Thoracic aorta (tissue), 2 donors: ENCODE data around the gene HOXC11. TPM values are rescaled to one million over a fixed set of nuclear protein-coding genes. Genes with fewer than 3 reads are reported as not detected.
A peak's percentile ranks its signal among the peaks of the same experiment; 100 is the strongest.

Experiments used
- ATAC-seq: fragments of 150-250 bp; one replicate; pipeline ENCODE4 v1.8.0; 2017; ENCODE audit warnings: low read depth; ENCODE audit not compliant: insufficient number of reproducible peaks, low FRiP score
- DNase-seq: peaks from one replicate; pipeline ENCODE4 v3.0.0-alpha.2; 2020; ENCODE audit warnings: low spot score
- H3K27ac ChIP-seq, 2 donors: fragments of 200-600 bp; sonication (generic); 1 replicate in 1 of 2; 2 replicates in 1 of 2; pipeline ENCODE4 v1.5.1; 2016; ENCODE audit warnings: mild to moderate bottlenecking in 2 of 2, moderate library complexity in 2 of 2
- H3K27me3 ChIP-seq: fragments of 200-600 bp; sonication (generic); replicated peaks from 2 replicates; pipeline ENCODE4 v1.6.0; 2016; ENCODE audit warnings: mild to moderate bottlenecking; ENCODE audit not compliant: insufficient read depth
- H3K36me3 ChIP-seq: fragments of 200-600 bp; sonication (generic); one replicate; pipeline ENCODE4 v1.5.1; 2016
- H3K4me1 ChIP-seq, 2 donors: fragments of 200-600 bp; sonication (generic); 1 replicate in 1 of 2; 2 replicates in 1 of 2; pipeline versions ENCODE4 v1.5.1 to v1.6.0; 2016; ENCODE audit warnings: low read depth in 2 of 2, mild to moderate bottlenecking in 1 of 2; ENCODE audit not compliant: control insufficient read depth in 1 of 2
- H3K4me3 ChIP-seq: fragments of 200-600 bp; sonication (generic); 2 replicates; pipeline ENCODE4 v1.5.1; 2016; ENCODE audit warnings: mild to moderate bottlenecking
- H3K9me3 ChIP-seq: fragments of 200-600 bp; sonication (generic); 2 replicates; pipeline ENCODE4 v1.5.1; 2016
- CTCF ChIP-seq: fragments of 200-600 bp; sonication (generic); IDR thresholded peaks from one replicate; pipeline ENCODE4 v1.5.1; 2019; ENCODE audit warnings: antibody characterized with exemption
- total RNA-seq, 2 donors: library from RNA; depleted of rRNA; stranded (reverse); fragments of >200 nt; gene quantifications; one replicate each; pipeline versions ENCODE4 v1.1.0 to v1.2.3, GENCODE V29; 2016

HOXC11 gene
- not detected for total RNA-seq

GRCh38 chr12:53972722-53973235 is at the start of gene HOXC11:
Gene HOXC11, plus strand, starts transcription at chr12:53973126. Its CDS starts 116 bp downstream, at chr12:53973242.
- Histone ChIP-seq H3K36me3 (no peaks in the 10 kb centered on the region), H3K27ac (no peak within 1 kb of the TSS), H3K4me3 (peak within 1 kb of the TSS; percentile 63), H3K27me3 (peaks cover 55% of the 10 kb centered on the region), H3K4me1 (peaks cover 16 to 24% of the 10 kb centered on the region in 2 donors), H3K9me3 (no peaks in the 10 kb centered on the region)
- DNase-seq (no peak), ATAC-seq (no peak)
- TF ChIP-seq CTCF = no peak

DNA sequence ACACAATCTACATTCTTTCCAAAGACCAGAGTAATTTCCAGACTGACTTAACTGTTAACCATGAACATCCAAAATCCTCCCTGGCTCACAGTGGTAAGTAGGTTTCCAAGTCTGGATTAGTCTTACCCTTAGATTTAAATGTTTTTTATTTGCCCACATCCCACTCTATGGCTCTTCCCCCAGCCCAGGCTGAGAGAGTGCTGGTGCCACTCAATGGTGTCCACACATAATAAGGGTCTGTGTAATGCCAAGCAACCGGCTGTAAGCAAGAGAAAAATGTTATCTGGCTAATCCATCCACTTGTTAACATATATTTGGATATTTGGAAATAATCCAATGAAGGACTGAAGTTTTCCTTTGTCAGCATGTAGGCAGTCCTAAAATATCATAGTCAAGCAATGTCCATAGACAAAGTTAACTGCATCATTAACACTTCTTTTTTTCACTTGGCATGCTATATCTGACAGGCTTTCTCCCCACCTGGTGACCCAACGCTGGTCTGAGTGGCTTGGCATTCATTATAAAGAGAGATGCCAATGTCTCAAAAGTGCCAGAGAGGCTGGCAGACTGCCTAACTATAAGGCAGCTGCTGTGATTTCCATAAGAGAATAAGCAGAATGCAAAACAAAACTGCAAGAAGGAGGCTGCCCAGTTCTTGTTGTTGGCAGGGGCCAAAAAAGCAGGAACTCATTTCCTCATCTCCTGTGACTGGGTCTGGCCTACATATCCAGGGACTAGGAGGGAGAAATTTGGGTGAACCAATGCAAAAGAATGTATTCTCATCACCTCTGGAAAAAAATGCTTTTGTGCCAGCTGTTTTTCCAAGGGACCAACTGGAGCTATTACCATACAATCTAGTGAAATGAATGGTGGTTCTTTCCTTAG is 48.2 kb upstream of the HOXC11 start:
- H3K36me3 ChIP-seq = no peaks in the 10 kb centered on the region
- no peak for TF ChIP-seq CTCF
- no peaks in the 10 kb centered on the region for H3K9me3 ChIP-seq
- ATAC-seq (no peak), DNase-seq (no peak)
- no peaks in the 10 kb centered on the region for H3K4me1 ChIP-seq
- no peak overlapping the region for H3K4me3 ChIP-seq
- H3K27me3 ChIP-seq = peaks cover 9% of the 10 kb centered on the region
- no peak overlapping the region for H3K27ac ChIP-seq

DNA sequence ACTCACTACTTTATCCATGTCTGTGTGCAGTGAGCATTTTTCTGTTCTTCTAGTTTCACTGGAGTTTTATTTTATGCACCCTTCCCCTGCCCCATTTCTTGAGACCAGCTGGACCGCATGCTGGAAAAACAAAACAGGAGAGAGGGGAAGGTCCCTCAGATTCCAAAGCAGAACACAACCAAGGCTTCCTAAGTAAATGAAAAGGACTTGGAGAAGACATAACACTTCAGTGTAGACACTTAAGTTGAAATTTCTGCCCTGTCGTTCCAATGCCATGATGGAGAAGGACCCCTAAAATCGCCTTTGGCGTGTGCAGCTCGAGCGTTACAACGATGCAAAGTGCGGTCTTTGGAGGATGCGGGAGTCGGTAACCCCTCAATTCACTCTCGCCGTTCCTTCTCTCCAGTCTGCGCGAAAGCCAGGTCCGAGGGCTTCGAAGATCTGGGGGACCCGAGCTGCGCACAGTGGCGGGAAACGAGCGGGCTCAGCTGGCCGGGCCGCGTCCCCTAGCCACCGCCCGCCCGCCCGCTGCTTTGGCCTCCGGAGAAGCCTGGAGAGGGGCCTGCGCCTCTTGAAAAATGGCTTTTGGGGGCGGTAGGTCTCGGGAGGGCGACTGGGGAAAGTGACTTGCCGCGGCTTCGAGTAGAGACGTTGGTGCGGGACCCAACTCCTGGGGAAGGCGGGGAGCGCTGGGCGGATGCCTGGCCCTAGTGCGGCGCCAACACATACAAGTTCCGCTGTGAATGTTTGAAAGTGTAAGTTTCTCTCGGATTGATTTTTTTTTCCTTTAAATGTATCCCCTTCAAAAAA is 45.5 kb upstream of the HOXC11 start:
- Histone ChIP-seq H3K9me3 (no peaks in the 10 kb centered on the region), H3K4me1 (no peaks in the 10 kb centered on the region), H3K36me3 (no peaks in the 10 kb centered on the region), H3K4me3 (no peak overlapping the region), H3K27me3 (peaks cover 23% of the 10 kb centered on the region), H3K27ac (no peak overlapping the region)
- DNase-seq = no peak
- no peak for ATAC-seq
- TF ChIP-seq CTCF = no peak

GRCh38 chr12:53928054-53928835 is 44.7 kb upstream of the HOXC11 start:
- Histone ChIP-seq H3K4me1 (no peaks in the 10 kb centered on the region), H3K27me3 (peaks cover 23% of the 10 kb centered on the region), H3K27ac (no peak overlapping the region), H3K9me3 (no peaks in the 10 kb centered on the region), H3K36me3 (no peaks in the 10 kb centered on the region), H3K4me3 (no peak overlapping the region)
- ATAC-seq = no peak
- no peak for DNase-seq
- no peak for TF ChIP-seq CTCF
